Measurements from ENCODE around the gene SCYL3.

DNA sequence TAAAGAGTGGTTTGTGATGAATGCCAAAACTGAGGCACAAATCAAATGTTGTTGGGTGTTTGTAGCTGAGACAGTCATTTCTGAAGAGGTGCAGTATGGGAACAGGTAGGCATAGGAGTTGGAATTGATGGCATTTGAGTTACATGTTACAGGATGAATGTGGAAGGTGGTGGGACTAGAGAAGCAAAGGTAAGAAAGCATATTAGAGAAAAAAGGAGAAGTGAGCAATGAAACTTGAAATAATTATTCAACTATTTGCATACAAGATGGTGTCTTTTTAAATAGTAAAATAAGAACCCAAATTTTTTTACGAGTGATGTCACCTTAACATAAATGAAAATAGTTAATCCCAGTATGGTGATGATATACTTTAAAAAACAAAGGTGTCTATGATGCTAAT, 58.8 kb downstream of the SCYL3 start:
- TF ChIP-seq, protein P1, sequence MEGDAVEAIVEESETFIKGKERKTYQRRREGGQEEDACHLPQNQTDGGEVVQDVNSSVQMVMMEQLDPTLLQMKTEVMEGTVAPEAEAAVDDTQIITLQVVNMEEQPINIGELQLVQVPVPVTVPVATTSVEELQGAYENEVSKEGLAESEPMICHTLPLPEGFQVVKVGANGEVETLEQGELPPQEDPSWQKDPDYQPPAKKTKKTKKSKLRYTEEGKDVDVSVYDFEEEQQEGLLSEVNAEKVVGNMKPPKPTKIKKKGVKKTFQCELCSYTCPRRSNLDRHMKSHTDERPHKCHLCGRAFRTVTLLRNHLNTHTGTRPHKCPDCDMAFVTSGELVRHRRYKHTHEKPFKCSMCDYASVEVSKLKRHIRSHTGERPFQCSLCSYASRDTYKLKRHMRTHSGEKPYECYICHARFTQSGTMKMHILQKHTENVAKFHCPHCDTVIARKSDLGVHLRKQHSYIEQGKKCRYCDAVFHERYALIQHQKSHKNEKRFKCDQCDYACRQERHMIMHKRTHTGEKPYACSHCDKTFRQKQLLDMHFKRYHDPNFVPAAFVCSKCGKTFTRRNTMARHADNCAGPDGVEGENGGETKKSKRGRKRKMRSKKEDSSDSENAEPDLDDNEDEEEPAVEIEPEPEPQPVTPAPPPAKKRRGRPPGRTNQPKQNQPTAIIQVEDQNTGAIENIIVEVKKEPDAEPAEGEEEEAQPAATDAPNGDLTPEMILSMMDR (IDR thresholded peaks at IDR 0.05): no peak
- TF ChIP-seq POLR2A (IDR thresholded peaks at IDR 0.05): no peak

Measured in Peyer's patch (tissue), 4 donors.